Thyroid gland (tissue), 4 donors: ENCODE results near the gene EIF5.

Experiments used
- POLR2A ChIP-seq, 2 donors: fragments of 450-650 bp; IDR thresholded peaks; one replicate each; pipeline ENCODE4 v1.6.1; 2017; ENCODE audit warnings: antibody characterized with exemption in 2 of 2, mild to moderate bottlenecking in 2 of 2, moderate library complexity in 1 of 2
- TF ChIP-seq, protein P1 (sequence below), 6 experiments: fragments of 200-600 bp in 3 of 6; fragments of 450-650 bp in 3 of 6; sonication (generic) in 3 of 6; IDR thresholded peaks; one replicate each; pipeline ENCODE4 v1.5.1; 2016 to 2019; ENCODE audit warnings: antibody characterized with exemption in 6 of 6, mild to moderate bottlenecking in 2 of 6, inconsistent platforms in 1 of 6, moderate library complexity in 1 of 6

GRCh38 chr14:103304706-103305105 is 29.3 kb upstream of the EIF5 start:
- TF ChIP-seq, protein P1, sequence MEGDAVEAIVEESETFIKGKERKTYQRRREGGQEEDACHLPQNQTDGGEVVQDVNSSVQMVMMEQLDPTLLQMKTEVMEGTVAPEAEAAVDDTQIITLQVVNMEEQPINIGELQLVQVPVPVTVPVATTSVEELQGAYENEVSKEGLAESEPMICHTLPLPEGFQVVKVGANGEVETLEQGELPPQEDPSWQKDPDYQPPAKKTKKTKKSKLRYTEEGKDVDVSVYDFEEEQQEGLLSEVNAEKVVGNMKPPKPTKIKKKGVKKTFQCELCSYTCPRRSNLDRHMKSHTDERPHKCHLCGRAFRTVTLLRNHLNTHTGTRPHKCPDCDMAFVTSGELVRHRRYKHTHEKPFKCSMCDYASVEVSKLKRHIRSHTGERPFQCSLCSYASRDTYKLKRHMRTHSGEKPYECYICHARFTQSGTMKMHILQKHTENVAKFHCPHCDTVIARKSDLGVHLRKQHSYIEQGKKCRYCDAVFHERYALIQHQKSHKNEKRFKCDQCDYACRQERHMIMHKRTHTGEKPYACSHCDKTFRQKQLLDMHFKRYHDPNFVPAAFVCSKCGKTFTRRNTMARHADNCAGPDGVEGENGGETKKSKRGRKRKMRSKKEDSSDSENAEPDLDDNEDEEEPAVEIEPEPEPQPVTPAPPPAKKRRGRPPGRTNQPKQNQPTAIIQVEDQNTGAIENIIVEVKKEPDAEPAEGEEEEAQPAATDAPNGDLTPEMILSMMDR (IDR thresholded peaks at IDR 0.05): no peak
- no peak for TF ChIP-seq POLR2A (IDR thresholded peaks at IDR 0.05)
